HCT116 (cell line): Measurements from ENCODE around the gene SGPP2.

ENCODE experiments used
- CTCF ChIP-seq, 3 experiments: fragments of 200-600 bp in 1 of 3; sonication (generic) in 1 of 3; IDR thresholded peaks in 2 of 3; conservative IDR thresholded peaks in 1 of 3; 2 replicates each; pipeline ENCODE4 v1.5.1; 2012 to 2017; ENCODE audit warnings: low read depth in 2 of 3, low read length in 2 of 3, antibody characterized with exemption in 1 of 3, borderline replicate concordance in 1 of 3, control low read depth in 1 of 3, mild to moderate bottlenecking in 1 of 3, mixed read lengths in 1 of 3, mixed run types in 1 of 3, moderate library complexity in 1 of 3; ENCODE audit not compliant: insufficient read depth in 1 of 3
- EZH2 ChIP-seq: fragments of 200-600 bp; sonication (generic); IDR thresholded peaks from 2 replicates; pipeline ENCODE4 v1.6.1; 2017; ENCODE audit warnings: antibody characterized with exemption, mixed run types
- JUND ChIP-seq: IDR thresholded peaks from 2 replicates; pipeline ENCODE4 v1.6.1; 2012
- POLR2A ChIP-seq: IDR thresholded peaks from 2 replicates; pipeline ENCODE4 v1.7.0; 2011; ENCODE audit warnings: borderline replicate concordance; ENCODE audit not compliant: insufficient read depth, insufficient read length; ENCODE audit errors: extremely low read depth
- RAD21 ChIP-seq: IDR thresholded peaks from 2 replicates; pipeline ENCODE4 v1.6.1; 2012; ENCODE audit warnings: low read depth, mild to moderate bottlenecking

- TF ChIP-seq EZH2 (no peak), CTCF (IDR thresholded peaks at IDR 0.05 in 2 of 3, conservative IDR thresholded peaks at IDR 0.05 in 1 of 3; ENCODE audit: borderline replicate concordance in 1 of 3, insufficient read depth in 1 of 3, low read depth in 2 of 3, low read length in 2 of 3) (no peak), JUND (no peak), RAD21 (no peak), POLR2A (no peak)
Measured at GRCh38 chr2:222525811-222526210, 101.5 kb downstream of the SGPP2 start.
